IMR-90 (cell line): ENCODE data around the gene LUC7L2. TPM values are rescaled to one million over a fixed set of nuclear protein-coding genes. Genes with fewer than 3 reads are reported as not detected.
"Not testable (repeated sequence)": the region's sequence is repeated elsewhere in the genome, so short reads cannot be mapped to it uniquely, and the experiment has no call there.

Source experiments
- ATAC-seq: fragments of 200-7000 bp; cut with Tn5 transposase; 2 replicates; pipeline ENCODE4 v1.9.1; 2020; ENCODE audit warnings: low read depth, mild to moderate bottlenecking, moderate library complexity
- BruUV-seq: library from RNA; stranded (reverse); fragments of 400-500 nt; replicated peaks from 2 replicates; lab custom pipeline; 2021; lab: Mats Ljungman, UMichigan
- CTCF ChIA-PET: fragments of 300-600 bp; formaldehyde crosslinking; extraction: SDS; loops from one replicate; lab custom pipeline; 2021; ENCODE audit warnings: antibody characterized with exemption; lab: Yijun Ruan, JAX
- POLR2A ChIA-PET: fragments of 300-600 bp; sonication (Branson Sonifier 250); formaldehyde crosslinking; loops from one replicate; lab custom pipeline; 2022; ENCODE audit warnings: antibody characterized with exemption; ENCODE audit not compliant: unreplicated experiment; lab: Charles Lee
- DNase-seq: peaks from one replicate; pipeline ENCODE4 v3.0.0; 2013
- H2AFZ ChIP-seq: replicated peaks from 2 replicates; pipeline ENCODE3; 2013; ENCODE audit warnings: low read length, mild to moderate bottlenecking; ENCODE audit not compliant: poor library complexity
- H2AK5ac ChIP-seq: 2 replicates; pipeline ENCODE4 v1.6.1; 2013; ENCODE audit warnings: low read depth, low read length, inconsistent platforms
- H2AK9ac ChIP-seq: replicated peaks from 2 replicates; pipeline ENCODE3; 2013; ENCODE audit warnings: mild to moderate bottlenecking, low read depth, low read length, moderate library complexity; ENCODE audit not compliant: poor library complexity
- H2BK120ac ChIP-seq: 2 replicates; pipeline ENCODE4 v1.6.1; 2013; ENCODE audit warnings: low read depth, low read length, inconsistent platforms
- H2BK15ac ChIP-seq: 3 replicates; pipeline ENCODE4 v1.6.1; 2013; ENCODE audit warnings: low read depth, low read length, inconsistent platforms
- H2BK20ac ChIP-seq: 2 replicates; pipeline ENCODE4 v1.6.1; 2013; ENCODE audit warnings: low read depth, mild to moderate bottlenecking, inconsistent platforms, low read length, moderate library complexity
- H2BK5ac ChIP-seq: 2 replicates; pipeline ENCODE4 v1.6.1; 2013; ENCODE audit warnings: mild to moderate bottlenecking, low read depth, low read length, inconsistent platforms; ENCODE audit not compliant: poor library complexity, severe bottlenecking
- H3K14ac ChIP-seq: replicated peaks from 2 replicates; pipeline ENCODE4 v1.6.1; 2013; ENCODE audit warnings: low read depth, low read length, inconsistent platforms
- H3K18ac ChIP-seq: 2 replicates; pipeline ENCODE4 v1.6.1; 2013; ENCODE audit warnings: low read depth, low read length, control low read depth
- H3K23ac ChIP-seq: 2 replicates; pipeline ENCODE4 v1.6.1; 2013; ENCODE audit warnings: low read depth, low read length, inconsistent platforms
- H3K27ac ChIP-seq: 2 replicates; pipeline ENCODE4 v1.5.1; 2013; ENCODE audit warnings: mild to moderate bottlenecking, control low read depth, low read length; ENCODE audit not compliant: insufficient read depth
- H3K27me3 ChIP-seq: 2 replicates; pipeline ENCODE4 v1.6.1; 2013; ENCODE audit warnings: low read length; ENCODE audit not compliant: control insufficient read depth, insufficient read depth
- H3K36me3 ChIP-seq: 2 replicates; pipeline ENCODE4 v1.6.1; 2013; ENCODE audit warnings: low read length, mixed read lengths; ENCODE audit not compliant: control insufficient read depth, insufficient read depth
- H3K4ac ChIP-seq: 2 replicates; pipeline ENCODE4 v1.6.1; 2013; ENCODE audit warnings: low read depth, low read length, inconsistent platforms
- H3K4me1 ChIP-seq: 2 replicates; pipeline ENCODE4 v1.6.1; 2013; ENCODE audit warnings: low read length, mixed read lengths; ENCODE audit not compliant: control insufficient read depth, insufficient read depth
- H3K4me2 ChIP-seq: 2 replicates; pipeline ENCODE4 v1.6.1; 2013; ENCODE audit warnings: low read depth, mild to moderate bottlenecking, control low read depth, low read length, moderate library complexity
- H3K4me3 ChIP-seq: 2 replicates; pipeline ENCODE4 v1.5.1; 2013; ENCODE audit warnings: low read depth, mild to moderate bottlenecking, control low read depth, low read length, moderate library complexity; ENCODE audit not compliant: insufficient read depth
- H3K56ac ChIP-seq: 2 replicates; pipeline ENCODE4 v1.6.1; 2013; ENCODE audit warnings: low read length, inconsistent platforms; ENCODE audit not compliant: insufficient read depth; ENCODE audit errors: extremely low read depth
- H3K79me1 ChIP-seq, 2 experiments: 2 replicates each; pipeline ENCODE4 v1.6.1; 2013; ENCODE audit warnings: low read length in 2 of 2, inconsistent platforms in 1 of 2, low read depth in 1 of 2
- H3K9ac ChIP-seq: 2 replicates; pipeline ENCODE4 v1.6.1; 2013; ENCODE audit warnings: low read depth, low read length, control low read depth
- H3K9me1 ChIP-seq: 2 replicates; pipeline ENCODE4 v1.6.1; 2013; ENCODE audit warnings: low read length, inconsistent platforms; ENCODE audit not compliant: insufficient read depth
- H3K9me3 ChIP-seq: 2 replicates; pipeline ENCODE4 v1.6.1; 2013; ENCODE audit warnings: low read length; ENCODE audit not compliant: control insufficient read depth, insufficient read depth
- H4K20me1 ChIP-seq: 2 replicates; pipeline ENCODE4 v1.6.1; 2013; ENCODE audit warnings: low read length, inconsistent platforms; ENCODE audit not compliant: insufficient read depth
- H4K5ac ChIP-seq: 2 replicates; pipeline ENCODE4 v1.6.1; 2013; ENCODE audit warnings: mild to moderate bottlenecking, low read depth, low read length, control low read depth
- H4K8ac ChIP-seq, 2 experiments: 2 replicates each; pipeline ENCODE4 v1.6.1; 2013; ENCODE audit warnings: low read depth in 2 of 2, low read length in 2 of 2, control low read depth in 1 of 2, inconsistent platforms in 1 of 2
- H4K91ac ChIP-seq: 2 replicates; pipeline ENCODE4 v1.6.1; 2013; ENCODE audit warnings: low read depth, low read length, inconsistent platforms; ENCODE audit not compliant: insufficient read depth
- WGBS, 2 experiments: methylation state at CpG; one replicate each; pipeline versions ENCODE4 v1.1.5 to v1.1.7; 2013; ENCODE audit warnings: missing lambda C conversion rate in 2 of 2; ENCODE audit not compliant: insufficient read length in 1 of 2; ENCODE audit errors: extremely low coverage in 2 of 2; 5-methylcytosine and 5-hydroxymethylcytosine counted together
- dilution Hi-C: fragments of 300-500 bp; cut with HindIII; formaldehyde crosslinking; loops from one replicate; pipeline ENCODE4 v1.14.3; 2018; ENCODE audit warnings: low sequenced_read_pairs; ENCODE audit not compliant: unreplicated experiment
- in situ Hi-C: fragments of 300-500 bp; cut with MboI; formaldehyde crosslinking; loops from 3 replicates; pipeline ENCODE4 v1.14.3; 2019; ENCODE audit warnings: low sequenced_read_pairs, inconsistent platforms, mixed read lengths
- intact Hi-C: fragments of 100-400 bp; cut with micrococcal nuclease; formaldehyde crosslinking; loops from 2 replicates; pipeline ENCODE4 v1.10.0; 2022
- polyA plus RNA-seq, 3 experiments: library from polyadenylated mRNA; depleted of rRNA; stranded (reverse); fragments of >200 nt; gene quantifications; 2 replicates each; pipeline ENCODE4 v1.2.3, GENCODE V29; 2012; ENCODE audit warnings: low replicate concordance in 1 of 3
- total RNA-seq: library from RNA; depleted of rRNA; stranded (reverse); fragments of >200 nt; gene quantifications from 2 replicates; pipeline ENCODE4 v1.2.3, GENCODE V29; 2012

LUC7L2 gene
- total and polyA plus RNA-seq, 2 of the 4 experiments (the other 2 are of a cell fraction): 14.9 to 31.8 TPM

GRCh38 chr7:139465072-139465471 is 105.4 kb downstream of the LUC7L2 start:
- H2AK5ac ChIP-seq, H2AK9ac ChIP-seq, H3K14ac ChIP-seq, H3K18ac ChIP-seq, H2BK5ac ChIP-seq, H3K4me1 ChIP-seq, H3K23ac ChIP-seq, H3K79me1 ChIP-seq, H3K27ac ChIP-seq, H3K4me3 ChIP-seq, H2BK20ac ChIP-seq, H3K36me3 ChIP-seq, H4K20me1 ChIP-seq, H4K8ac ChIP-seq, H2BK15ac ChIP-seq, H2BK120ac ChIP-seq, H3K9me1 ChIP-seq, DNase-seq, POLR2A ChIA-PET, intact Hi-C loops, CTCF ChIA-PET, dilution Hi-C loops, H4K91ac ChIP-seq, ATAC-seq, H4K5ac ChIP-seq, H3K4me2 ChIP-seq, BruUV-seq, H3K4ac ChIP-seq, H3K9ac ChIP-seq, H2AFZ ChIP-seq, H3K56ac ChIP-seq, in situ Hi-C loops: not testable (repeated sequence)
- H3K9me3 ChIP-seq: peaks cover 11% of the 10 kb centered on the region
- no CpG with 5 or more reads among the region's 10 CpGs for WGBS, 2 experiments
- peaks cover 32% of the 10 kb centered on the region for H3K27me3 ChIP-seq

GRCh38 chr7:139467729-139468128 is 108.0 kb downstream of the LUC7L2 start:
- CTCF ChIA-PET, H3K9ac ChIP-seq, H3K4ac ChIP-seq, H4K20me1 ChIP-seq, H4K5ac ChIP-seq, H3K9me1 ChIP-seq, H3K27ac ChIP-seq, H3K4me2 ChIP-seq, H2AK9ac ChIP-seq, intact Hi-C loops, H3K56ac ChIP-seq, H3K14ac ChIP-seq, H3K36me3 ChIP-seq, BruUV-seq, ATAC-seq, H4K8ac ChIP-seq, DNase-seq, H2BK20ac ChIP-seq, H2AFZ ChIP-seq, H2BK5ac ChIP-seq, POLR2A ChIA-PET, dilution Hi-C loops, H3K79me1 ChIP-seq, H4K91ac ChIP-seq, H3K23ac ChIP-seq, H2BK15ac ChIP-seq, H2BK120ac ChIP-seq, H3K18ac ChIP-seq, H2AK5ac ChIP-seq, H3K4me1 ChIP-seq, H3K4me3 ChIP-seq, in situ Hi-C loops: not testable (repeated sequence)
- WGBS, 2 experiments: no CpG with 5 or more reads among the region's 7 CpGs
- peaks cover 11% of the 10 kb centered on the region for H3K9me3 ChIP-seq
- peaks cover 25% of the 10 kb centered on the region for H3K27me3 ChIP-seq
